Erythroblast (primary cell): Measurements from ENCODE around the gene DST.

Experiments used
- GATA1 ChIP-seq: IDR thresholded peaks from 2 replicates; pipeline ENCODE4 v1.6.1; 2011; ENCODE audit warnings: low read depth, mild to moderate bottlenecking, control low read depth, low read length, moderate library complexity
- POLR2A ChIP-seq: IDR thresholded peaks from 2 replicates; pipeline ENCODE4 v1.6.1; 2011; ENCODE audit warnings: mild to moderate bottlenecking, low read length

GRCh38 chr6:56664029-56664428 lies 21.3 kb upstream of the DST start:
- TF ChIP-seq POLR2A (no peak), GATA1 (no peak)
